ELR (cell line): ENCODE measurements around the gene UBALD2.
"Not testable (repeated sequence)": the region's sequence is repeated elsewhere in the genome, so short reads cannot be mapped to it uniquely, and the experiment has no call there.

Experiments used
- DNase-seq: peaks from one replicate; pipeline ENCODE4 v3.0.0-alpha.2; 2015; ENCODE audit warnings: low read depth

The UBALD2 gene

GRCh38 chr17:76277300-76278267 lies 12.4 kb downstream of the UBALD2 start:
- no peak for DNase-seq

GRCh38 chr17:76278268-76278908 lies 13.2 kb downstream of the UBALD2 start:
- no peak for DNase-seq

DNA sequence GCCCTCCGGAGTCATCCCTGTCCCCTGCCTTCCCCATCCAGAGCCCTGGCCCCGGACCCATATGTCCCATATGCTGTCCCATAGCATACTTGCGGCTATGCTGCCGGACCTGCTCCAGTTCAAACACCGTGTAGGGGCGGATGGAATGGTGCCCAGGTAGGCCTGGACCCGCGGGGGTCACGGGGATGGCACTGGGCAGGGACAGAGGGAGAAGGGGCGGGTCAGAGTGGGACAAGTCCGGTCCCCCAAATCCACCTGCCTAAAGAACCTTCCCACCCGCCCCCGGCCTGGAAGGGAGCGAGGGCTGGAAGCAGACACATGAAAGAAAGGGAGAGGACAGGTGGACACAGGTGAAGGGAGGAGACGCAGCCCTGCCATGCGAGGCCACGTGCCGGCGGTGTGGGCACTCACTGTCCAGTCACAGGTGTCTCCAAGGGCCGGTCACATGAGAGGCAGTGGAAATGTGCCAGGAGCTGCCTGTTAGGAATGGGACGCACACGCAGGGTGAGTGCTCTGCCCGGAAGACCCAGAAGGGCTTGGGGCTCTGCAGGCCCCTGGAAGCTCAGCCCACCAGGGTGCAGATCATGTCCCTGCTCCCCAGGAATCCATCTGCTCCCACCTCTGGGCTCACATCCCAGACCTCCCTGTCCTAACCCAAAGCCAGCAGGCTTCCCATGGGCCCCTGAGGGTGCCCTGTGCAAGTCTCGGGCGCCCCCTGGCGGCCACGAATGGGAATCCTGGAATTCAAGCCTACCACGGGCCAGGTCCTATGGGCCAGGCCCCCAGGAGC lies 14.0 kb downstream of the UBALD2 start:
- peak; percentile 85 for DNase-seq

DNA sequence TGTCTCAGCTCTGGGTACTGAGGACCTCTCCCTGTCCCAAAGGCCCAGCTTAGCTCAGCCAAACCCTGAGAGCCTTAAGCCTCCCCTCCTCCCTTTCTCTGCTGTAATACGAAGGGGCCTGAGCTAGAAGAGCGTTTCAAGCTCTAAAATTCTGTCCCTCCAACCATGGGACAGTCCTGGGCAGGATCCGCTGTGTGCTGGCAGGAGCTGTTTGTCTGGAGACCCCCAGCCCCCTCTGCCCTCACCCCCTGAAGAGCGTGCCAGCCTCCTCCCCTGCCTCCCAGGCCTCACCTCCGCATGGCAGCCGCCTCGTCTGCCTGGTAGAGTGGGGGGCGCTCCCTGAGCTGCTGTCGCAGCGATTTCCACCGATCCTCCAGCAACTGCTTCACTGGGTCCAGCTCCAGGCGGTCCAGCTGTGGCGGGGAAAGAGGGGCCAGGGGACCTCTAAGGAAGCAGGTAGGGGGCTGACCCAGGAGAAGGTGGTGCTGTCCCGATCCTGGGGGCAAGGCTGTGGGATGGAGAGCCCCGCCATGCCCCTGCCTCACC lies 14.7 kb downstream of the UBALD2 start:
- DNase-seq, result no peak

DNA sequence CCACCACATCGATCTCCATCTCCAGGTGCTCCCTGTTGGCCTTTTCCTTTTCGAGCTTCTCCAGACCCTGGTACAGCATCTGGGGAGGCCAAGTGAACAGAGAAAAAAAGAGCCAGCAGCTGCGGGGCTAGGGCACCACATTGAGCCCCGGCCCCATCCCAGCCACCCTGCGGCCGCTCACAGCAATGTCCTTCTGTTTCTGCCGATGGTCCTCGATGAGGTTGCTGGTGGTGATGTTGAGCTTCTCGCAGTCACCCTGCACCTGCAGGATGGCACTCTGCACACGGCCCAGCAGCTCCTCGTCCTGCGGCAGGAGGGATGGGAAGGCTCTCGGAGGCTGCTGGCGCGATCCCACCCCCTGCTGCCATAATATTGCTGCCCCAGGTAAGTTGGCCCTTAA lies 15.5 kb downstream of the UBALD2 start:
- DNase-seq, result no peak

- DNase-seq, result no peak
Measured at GRCh38 chr17:76281573-76282371, 16.6 kb downstream of the UBALD2 start.

- DNase-seq, result no peak
Measured at GRCh38 chr17:76292567-76292966, 27.4 kb downstream of the UBALD2 start.

DNA sequence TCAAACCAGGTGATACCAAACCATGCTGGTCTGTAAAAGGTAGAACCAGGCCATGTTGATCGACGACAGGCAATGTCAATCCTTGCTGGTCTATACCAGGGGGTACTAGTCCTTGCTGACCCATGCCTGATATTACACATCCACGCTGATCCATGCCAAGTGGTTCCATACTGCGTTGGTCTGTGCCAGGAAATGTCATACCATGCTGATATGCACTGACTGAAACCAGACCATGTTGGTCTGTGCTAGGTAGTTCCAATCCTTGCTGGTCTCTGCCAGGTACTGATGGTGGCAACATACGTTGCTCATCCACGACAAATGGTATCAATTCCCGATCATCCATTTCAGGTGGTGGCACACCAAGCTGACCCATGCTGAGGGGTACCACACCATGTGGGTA lies 28.0 kb downstream of the UBALD2 start:
- no peak for DNase-seq

DNA sequence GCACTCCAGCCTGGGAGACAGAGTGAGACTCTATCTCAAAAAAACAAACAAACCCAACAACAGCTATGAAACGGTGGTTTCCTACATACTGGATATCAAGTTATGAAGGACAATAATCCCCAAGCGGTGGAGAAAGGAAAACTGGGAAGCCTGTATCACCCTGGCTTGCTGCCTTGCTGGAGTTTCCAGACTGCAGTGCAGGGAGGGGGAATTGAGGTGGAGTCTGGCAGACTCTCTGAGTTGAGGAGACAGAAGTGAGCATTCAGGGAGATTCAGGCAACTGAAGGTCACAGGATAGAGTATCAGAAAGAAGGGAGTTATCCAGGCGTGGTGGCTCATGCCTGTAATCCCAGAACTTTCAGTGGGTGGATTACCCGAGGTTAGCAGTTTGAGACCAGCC lies 31.0 kb downstream of the UBALD2 start:
- no peak for DNase-seq

GRCh38 chr17:76296889-76297288 lies 31.7 kb downstream of the UBALD2 start:
- DNase-seq, result no peak

GRCh38 chr17:76297436-76297835 lies 32.3 kb downstream of the UBALD2 start:
- no peak for DNase-seq

DNA sequence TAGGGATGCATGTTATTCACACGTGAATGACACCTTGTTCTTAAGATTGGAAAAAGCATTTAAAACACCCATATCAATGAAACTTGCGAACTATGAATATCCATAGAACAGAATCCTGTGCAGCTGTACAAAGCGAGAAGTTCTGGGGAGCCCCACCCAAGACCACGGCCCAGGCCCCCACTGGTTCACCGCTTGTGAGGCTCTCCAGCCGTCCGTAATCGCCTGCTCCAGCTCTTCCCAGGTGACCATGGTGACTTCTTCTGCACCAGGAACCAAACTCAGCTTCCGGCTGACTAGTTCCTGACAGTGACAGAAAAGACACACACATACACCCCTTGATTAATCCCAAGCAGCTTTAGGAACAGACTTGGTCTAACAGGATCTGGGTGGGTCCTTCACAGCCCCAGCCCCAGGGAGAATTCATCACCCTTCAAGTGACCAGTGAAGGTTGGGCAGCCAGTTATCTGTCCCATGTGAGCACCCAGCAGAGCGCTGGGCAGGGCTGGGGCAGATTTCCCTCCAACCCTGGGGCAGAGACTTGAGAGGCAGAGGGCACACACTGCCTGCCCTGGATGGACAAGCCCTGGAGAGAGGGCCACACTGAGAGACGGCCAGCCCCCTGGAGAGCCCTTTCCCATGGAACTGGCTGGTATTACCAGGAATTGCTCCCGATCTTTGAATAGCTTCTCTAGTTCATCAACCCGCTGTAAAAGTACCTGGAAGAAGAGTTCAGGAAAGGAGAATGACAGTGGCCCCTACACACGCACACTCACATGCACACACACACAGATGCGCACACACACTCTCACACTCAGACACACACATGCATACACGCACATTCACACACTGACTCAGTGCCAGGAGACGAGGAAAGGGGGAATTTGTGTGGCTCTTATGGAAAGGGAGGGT lies 39.3 kb downstream of the UBALD2 start:
- DNase-seq, result no peak

DNA sequence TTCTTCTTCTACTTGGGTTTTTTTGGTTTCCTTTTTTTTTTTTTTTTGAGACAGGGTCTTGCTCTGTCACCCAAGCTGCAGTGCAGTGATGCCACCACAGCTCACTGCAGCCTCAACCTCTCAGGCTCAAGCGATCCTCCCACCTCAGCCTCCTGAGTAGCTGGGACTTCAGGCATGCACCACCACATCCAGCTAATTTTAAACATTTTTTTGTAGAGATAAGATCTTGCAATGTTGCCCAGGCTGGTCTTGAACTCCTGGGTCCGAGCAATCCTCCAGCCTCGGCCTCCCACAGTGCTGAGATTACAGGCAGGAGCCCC lies 39.9 kb downstream of the UBALD2 start:
- DNase-seq, result not testable (repeated sequence)

GRCh38 chr17:76307299-76307965 lies 42.3 kb downstream of the UBALD2 start:
- no peak for DNase-seq

DNA sequence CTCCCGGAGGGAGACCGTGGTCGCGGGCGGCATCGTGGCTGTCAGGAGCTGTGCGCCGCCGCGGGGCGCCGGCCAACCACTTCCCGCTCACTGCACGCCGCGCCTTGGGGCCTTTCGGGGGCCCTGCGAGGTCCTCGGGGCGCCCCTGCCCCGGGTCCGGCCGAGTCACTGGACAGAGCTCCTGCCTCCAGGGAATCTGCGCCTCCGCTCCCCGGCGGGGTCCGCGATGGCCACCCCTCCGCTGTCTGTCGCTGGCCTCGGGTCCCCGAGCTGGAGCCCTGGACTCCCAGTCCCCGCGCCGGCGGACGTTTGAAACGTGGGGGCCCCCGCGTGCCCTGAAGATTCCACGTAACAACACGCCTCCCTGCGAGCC lies 42.8 kb downstream of the UBALD2 start, which contains the start of gene QRICH2:
QRICH2 (minus strand) TSS at position 311 of the 373 bp plus-strand sequence; CDS start at position 33, 278 bp downstream.
- DNase-seq, result no peak

DNA sequence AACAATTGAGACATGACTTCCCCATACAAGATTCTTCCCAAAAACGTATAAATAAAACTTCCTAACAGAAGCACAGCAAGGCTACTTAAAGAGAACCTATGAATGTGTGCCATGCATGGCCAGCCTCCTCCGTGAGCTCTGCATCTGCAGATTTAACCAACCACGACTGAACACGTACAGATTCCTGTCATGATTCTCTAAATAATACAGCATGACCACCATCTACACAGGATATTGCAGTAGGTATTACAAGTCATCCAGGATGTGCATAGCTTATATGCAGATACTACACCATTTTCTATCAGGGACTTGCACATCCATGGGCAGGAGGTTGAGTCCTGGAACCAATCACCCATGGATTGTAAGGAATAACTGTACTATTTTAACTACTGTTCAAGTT lies 44.3 kb downstream of the UBALD2 start:
- DNase-seq, result no peak

- DNase-seq, result no peak
Measured at GRCh38 chr17:76312735-76313134, 47.6 kb downstream of the UBALD2 start.

- DNase-seq, result no peak
Measured at GRCh38 chr17:76314392-76315227, 49.5 kb downstream of the UBALD2 start.

GRCh38 chr17:76317535-76317934 lies 52.4 kb downstream of the UBALD2 start:
- DNase-seq, result no peak
